HepG2 (cell line): ENCODE data around the gene STRN4. TPM values are rescaled to one million over a fixed set of nuclear protein-coding genes. Genes with fewer than 3 reads are reported as not detected.

Experiments
- ADNP ChIP-seq: sonication (generic); formaldehyde crosslinking; IDR thresholded peaks from 2 replicates; pipeline ENCODE4 v1.4.0; 2020; ENCODE audit warnings: missing genetic modification reagents
- ATF1 ChIP-seq: IDR thresholded peaks from 2 replicates; pipeline ENCODE4 v1.6.1; 2016; ENCODE audit warnings: mild to moderate bottlenecking, control low read depth
- ATM ChIP-seq: fragments of 450-650 bp; IDR thresholded peaks from 2 replicates; pipeline ENCODE4 v1.7.1; 2017; ENCODE audit warnings: mild to moderate bottlenecking, borderline replicate concordance
- GABPB1 ChIP-seq: IDR thresholded peaks from 2 replicates; pipeline ENCODE4 v1.6.1; 2016; ENCODE audit warnings: mild to moderate bottlenecking, missing genetic modification reagents, moderate library complexity, missing compliant biosample characterization
- HDAC2 ChIP-seq: sonication (generic); formaldehyde crosslinking; IDR thresholded peaks from 2 replicates; pipeline ENCODE4 v1.4.0; 2020; ENCODE audit warnings: missing genetic modification reagents
- KAT7 ChIP-seq: IDR thresholded peaks from 2 replicates; pipeline ENCODE4 v1.6.1; 2018; ENCODE audit warnings: borderline replicate concordance, missing compliant biosample characterization
- KLF16 ChIP-seq, 2 experiments: sonication (generic) in 1 of 2; formaldehyde crosslinking in 1 of 2; IDR thresholded peaks; 2 replicates each; pipeline versions ENCODE4 v1.6.1 to v1.8.0; 2016 to 2023; ENCODE audit warnings: missing genetic modification reagents in 2 of 2, missing compliant biosample characterization in 1 of 2
- MAZ ChIP-seq, 2 experiments: sonication (generic) in 1 of 2; formaldehyde crosslinking in 1 of 2; IDR thresholded peaks; 2 replicates each; pipeline versions ENCODE4 v1.5.0 to v1.6.1; 2012 to 2020; ENCODE audit warnings: low read depth in 2 of 2, mild to moderate bottlenecking in 2 of 2, borderline replicate concordance in 1 of 2, improper control_type of control experiment in 1 of 2, low read length in 1 of 2, missing genetic modification reagents in 1 of 2, moderate library complexity in 1 of 2
- NFE2 ChIP-seq: sonication (generic); formaldehyde crosslinking; IDR thresholded peaks from 2 replicates; pipeline ENCODE4 v1.4.0; 2020; ENCODE audit warnings: missing genetic modification reagents
- NONO ChIP-seq, 2 experiments: fragments of 450-650 bp in 1 of 2; sonication (generic) in 1 of 2; formaldehyde crosslinking in 1 of 2; IDR thresholded peaks in 1 of 2; conservative IDR thresholded peaks in 1 of 2; 2 replicates each; pipeline versions ENCODE4 v1.6.1 to v1.8.0; 2017 to 2022; ENCODE audit warnings: mild to moderate bottlenecking in 1 of 2, missing genetic modification reagents in 1 of 2, moderate library complexity in 1 of 2
- POLR2AphosphoS5 ChIP-seq: IDR thresholded peaks from 2 replicates; pipeline ENCODE4 v1.6.1; 2012; ENCODE audit warnings: low read depth, low read length
- TEAD3 ChIP-seq: optimal IDR thresholded peaks from 2 replicates; pipeline ENCODE3; 2016; ENCODE audit warnings: borderline replicate concordance
- THAP11 ChIP-seq: IDR thresholded peaks from 2 replicates; pipeline ENCODE4 v1.6.1; 2016; ENCODE audit warnings: missing biosample characterization, missing genetic modification reagents
- XBP1 ChIP-seq: sonication (generic); formaldehyde crosslinking; IDR thresholded peaks from 2 replicates; pipeline ENCODE4 v1.5.0; 2020; ENCODE audit warnings: missing genetic modification reagents
- ZMYM3 ChIP-seq: sonication (generic); formaldehyde crosslinking; IDR thresholded peaks from 2 replicates; pipeline ENCODE4 v1.5.1; 2020; ENCODE audit warnings: mild to moderate bottlenecking, missing genetic modification reagents
- ZNF256 ChIP-seq: sonication (generic); formaldehyde crosslinking; conservative IDR thresholded peaks from 2 replicates; pipeline ENCODE4 v1.4.0; 2020; ENCODE audit warnings: missing genetic modification reagents
- ZNF546 ChIP-seq: sonication (generic); formaldehyde crosslinking; conservative IDR thresholded peaks from 2 replicates; pipeline ENCODE4 v1.8.1; 2023; ENCODE audit warnings: mild to moderate bottlenecking, missing genetic modification reagents
- polyA plus RNA-seq, 8 experiments: library from polyadenylated mRNA; depleted of rRNA in 3 of 8; stranded (reverse) in 7 of 8; unstranded in 1 of 8; fragments of >200 nt; fragmentation: Illumina TruSeq in 4 of 8; extraction: Trizol in 4 of 8; gene quantifications; 2 replicates each; pipeline versions ENCODE4 v1.2.1 to v1.2.3, GENCODE V29; 2011 to 2016; ENCODE audit warnings: low read depth in 4 of 8, missing spikeins in 1 of 8, mixed read lengths in 1 of 8; ENCODE audit not compliant: insufficient read depth in 1 of 8
- total RNA-seq, 5 experiments: library from RNA; depleted of rRNA; stranded (reverse); fragments of >200 nt; fragmentation: Illumina TruSeq; extraction: Trizol; gene quantifications; 2 replicates each; pipeline ENCODE4 v1.2.3, GENCODE V29; 2016; ENCODE audit warnings: low read depth in 1 of 5
- TF ChIP-seq, protein P1 (sequence below): sonication (generic); formaldehyde crosslinking; IDR thresholded peaks from 2 replicates; pipeline ENCODE4 v1.4.0; 2020; ENCODE audit warnings: mild to moderate bottlenecking, missing genetic modification reagents
- TF ChIP-seq, protein P2 (sequence below), 2 experiments: sonication (generic) in 1 of 2; formaldehyde crosslinking in 1 of 2; IDR thresholded peaks; 2 replicates each; pipeline versions ENCODE4 v1.4.0 to v1.6.1; 2018 to 2020; ENCODE audit warnings: missing genetic modification reagents in 2 of 2, borderline replicate concordance in 1 of 2, low read depth in 1 of 2, mild to moderate bottlenecking in 1 of 2, missing biosample characterization in 1 of 2
- TF ChIP-seq, protein P3 (sequence below): IDR thresholded peaks from 2 replicates; pipeline ENCODE4 v1.6.1; 2012; ENCODE audit warnings: inconsistent platforms
- TF ChIP-seq, protein P4 (sequence below): sonication (generic); IDR thresholded peaks from 2 replicates; pipeline ENCODE4 v1.6.1; 2016; ENCODE audit warnings: low read depth, borderline replicate concordance
- TF ChIP-seq, protein P5 (sequence below): sonication (generic); formaldehyde crosslinking; IDR thresholded peaks from 2 replicates; pipeline ENCODE4 v1.4.0; 2020; ENCODE audit warnings: missing genetic modification reagents

The STRN4 gene
- total and polyA plus RNA-seq, 2 of the 13 experiments (the other 11 are each of a cell fraction or from before 2014, with no cell fraction given): 43.1 to 57.3 TPM

DNA sequence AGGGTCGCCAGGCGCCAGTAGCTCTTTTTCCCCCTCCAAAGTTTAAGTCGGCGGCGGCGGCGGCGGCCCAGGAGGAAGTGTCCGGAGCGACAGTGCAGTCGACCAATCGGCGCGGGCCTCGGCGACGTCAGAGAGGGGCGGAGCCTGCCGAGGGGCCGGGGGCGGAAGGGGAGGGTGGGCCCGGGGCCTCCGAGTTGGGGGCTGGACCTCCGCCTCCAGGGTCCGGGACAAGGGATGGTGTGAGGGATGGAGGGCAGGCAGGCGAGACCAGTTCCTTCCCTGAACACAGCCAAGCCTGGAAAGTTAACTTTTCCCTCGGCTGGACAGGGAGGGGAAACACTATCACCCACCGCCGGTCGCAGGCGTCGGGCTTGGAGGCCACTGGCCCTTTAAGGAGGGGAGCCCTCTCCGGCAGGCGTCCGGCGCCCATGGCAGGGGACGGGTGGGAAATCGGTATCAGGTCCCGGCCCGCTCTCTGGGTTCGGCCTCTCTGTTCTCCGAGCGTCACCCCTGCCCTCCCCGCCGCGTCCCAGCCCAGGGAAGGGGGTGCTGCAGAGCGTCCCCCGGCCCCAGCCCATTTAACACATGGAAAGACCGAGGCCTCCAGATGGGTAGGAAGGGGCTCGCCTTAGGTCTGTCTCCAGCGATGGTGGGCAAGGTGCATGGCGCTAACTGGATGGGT lies 29.1 kb downstream of the STRN4 start, which contains the start of gene PRKD2 (continued):
- TF ChIP-seq, protein P1, sequence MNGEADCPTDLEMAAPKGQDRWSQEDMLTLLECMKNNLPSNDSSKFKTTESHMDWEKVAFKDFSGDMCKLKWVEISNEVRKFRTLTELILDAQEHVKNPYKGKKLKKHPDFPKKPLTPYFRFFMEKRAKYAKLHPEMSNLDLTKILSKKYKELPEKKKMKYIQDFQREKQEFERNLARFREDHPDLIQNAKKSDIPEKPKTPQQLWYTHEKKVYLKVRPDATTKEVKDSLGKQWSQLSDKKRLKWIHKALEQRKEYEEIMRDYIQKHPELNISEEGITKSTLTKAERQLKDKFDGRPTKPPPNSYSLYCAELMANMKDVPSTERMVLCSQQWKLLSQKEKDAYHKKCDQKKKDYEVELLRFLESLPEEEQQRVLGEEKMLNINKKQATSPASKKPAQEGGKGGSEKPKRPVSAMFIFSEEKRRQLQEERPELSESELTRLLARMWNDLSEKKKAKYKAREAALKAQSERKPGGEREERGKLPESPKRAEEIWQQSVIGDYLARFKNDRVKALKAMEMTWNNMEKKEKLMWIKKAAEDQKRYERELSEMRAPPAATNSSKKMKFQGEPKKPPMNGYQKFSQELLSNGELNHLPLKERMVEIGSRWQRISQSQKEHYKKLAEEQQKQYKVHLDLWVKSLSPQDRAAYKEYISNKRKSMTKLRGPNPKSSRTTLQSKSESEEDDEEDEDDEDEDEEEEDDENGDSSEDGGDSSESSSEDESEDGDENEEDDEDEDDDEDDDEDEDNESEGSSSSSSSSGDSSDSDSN (CRISPR knock-in tag): 0 out of 2 replicates have a peak, but pooled peaks have one; percentile 25
- TF ChIP-seq ADNP: peak; percentile 42; the same call in 1 of the 2 replicates
- no peak for TF ChIP-seq MAZ (IDR thresholded peaks at IDR 0.05; ENCODE audit: borderline replicate concordance, low read depth, low read length)
- TF ChIP-seq MAZ (CRISPR knock-in tag; IDR thresholded peaks at IDR 0.05; ENCODE audit: low read depth): peak; percentile 74
- TF ChIP-seq ZNF256 (CRISPR knock-in tag): no peak
- no peak for TF ChIP-seq ZNF546 (CRISPR knock-in tag)
- TF ChIP-seq KLF16 (CRISPR knock-in tag; IDR thresholded peaks at IDR 0.05): peak in 1 of 2 experiments; percentile 33; a peak in 1 of 4 replicates
- peak; percentile 43 for TF ChIP-seq THAP11 (CRISPR knock-in tag)
- TF ChIP-seq KAT7: no peak
- TF ChIP-seq GABPB1 (CRISPR knock-in tag): peak; percentile 86
- TF ChIP-seq ATF1 (CRISPR knock-in tag): 0 out of 2 replicates have a peak, but pooled peaks have one; percentile 50
- TF ChIP-seq ATM: no peak
- TF ChIP-seq XBP1 (CRISPR knock-in tag): no peak
- TF ChIP-seq ZMYM3 (CRISPR knock-in tag): peak; percentile 82
- no peak for TF ChIP-seq NONO (IDR thresholded peaks at IDR 0.05)
- 0 out of 2 replicates have a peak, but pooled peaks have one; percentile 18 for TF ChIP-seq NONO (CRISPR knock-in tag; conservative IDR thresholded peaks at IDR 0.05)
- TF ChIP-seq POLR2AphosphoS5: peak; percentile 39; the same call in 1 of the 2 replicates
- peak; percentile 18 for TF ChIP-seq TEAD3 (CRISPR knock-in tag)
- TF ChIP-seq, protein P2, sequence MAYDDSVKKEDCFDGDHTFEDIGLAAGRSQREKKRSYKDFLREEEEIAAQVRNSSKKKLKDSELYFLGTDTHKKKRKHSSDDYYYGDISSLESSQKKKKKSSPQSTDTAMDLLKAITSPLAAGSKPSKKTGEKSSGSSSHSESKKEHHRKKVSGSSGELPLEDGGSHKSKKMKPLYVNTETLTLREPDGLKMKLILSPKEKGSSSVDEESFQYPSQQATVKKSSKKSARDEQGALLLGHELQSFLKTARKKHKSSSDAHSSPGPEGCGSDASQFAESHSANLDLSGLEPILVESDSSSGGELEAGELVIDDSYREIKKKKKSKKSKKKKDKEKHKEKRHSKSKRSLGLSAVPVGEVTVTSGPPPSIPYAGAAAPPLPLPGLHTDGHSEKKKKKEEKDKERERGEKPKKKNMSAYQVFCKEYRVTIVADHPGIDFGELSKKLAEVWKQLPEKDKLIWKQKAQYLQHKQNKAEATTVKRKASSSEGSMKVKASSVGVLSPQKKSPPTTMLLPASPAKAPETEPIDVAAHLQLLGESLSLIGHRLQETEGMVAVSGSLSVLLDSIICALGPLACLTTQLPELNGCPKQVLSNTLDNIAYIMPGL (CRISPR knock-in tag; IDR thresholded peaks at IDR 0.05; ENCODE audit: borderline replicate concordance in 1 of 2, low read depth in 1 of 2): peak in 1 of 2 experiments; percentile 27; a peak in 1 of 4 replicates
- TF ChIP-seq, protein P3, sequence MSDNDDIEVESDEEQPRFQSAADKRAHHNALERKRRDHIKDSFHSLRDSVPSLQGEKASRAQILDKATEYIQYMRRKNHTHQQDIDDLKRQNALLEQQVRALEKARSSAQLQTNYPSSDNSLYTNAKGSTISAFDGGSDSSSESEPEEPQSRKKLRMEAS: 0 out of 2 replicates have a peak, but pooled peaks have one; percentile 14
- TF ChIP-seq, protein P4, sequence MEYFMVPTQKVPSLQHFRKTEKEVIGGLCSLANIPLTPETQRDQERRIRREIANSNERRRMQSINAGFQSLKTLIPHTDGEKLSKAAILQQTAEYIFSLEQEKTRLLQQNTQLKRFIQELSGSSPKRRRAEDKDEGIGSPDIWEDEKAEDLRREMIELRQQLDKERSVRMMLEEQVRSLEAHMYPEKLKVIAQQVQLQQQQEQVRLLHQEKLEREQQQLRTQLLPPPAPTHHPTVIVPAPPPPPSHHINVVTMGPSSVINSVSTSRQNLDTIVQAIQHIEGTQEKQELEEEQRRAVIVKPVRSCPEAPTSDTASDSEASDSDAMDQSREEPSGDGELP: no peak
- 0 out of 2 replicates have a peak, but pooled peaks have one; percentile 19 for TF ChIP-seq HDAC2 (CRISPR knock-in tag)
- TF ChIP-seq, protein P5, sequence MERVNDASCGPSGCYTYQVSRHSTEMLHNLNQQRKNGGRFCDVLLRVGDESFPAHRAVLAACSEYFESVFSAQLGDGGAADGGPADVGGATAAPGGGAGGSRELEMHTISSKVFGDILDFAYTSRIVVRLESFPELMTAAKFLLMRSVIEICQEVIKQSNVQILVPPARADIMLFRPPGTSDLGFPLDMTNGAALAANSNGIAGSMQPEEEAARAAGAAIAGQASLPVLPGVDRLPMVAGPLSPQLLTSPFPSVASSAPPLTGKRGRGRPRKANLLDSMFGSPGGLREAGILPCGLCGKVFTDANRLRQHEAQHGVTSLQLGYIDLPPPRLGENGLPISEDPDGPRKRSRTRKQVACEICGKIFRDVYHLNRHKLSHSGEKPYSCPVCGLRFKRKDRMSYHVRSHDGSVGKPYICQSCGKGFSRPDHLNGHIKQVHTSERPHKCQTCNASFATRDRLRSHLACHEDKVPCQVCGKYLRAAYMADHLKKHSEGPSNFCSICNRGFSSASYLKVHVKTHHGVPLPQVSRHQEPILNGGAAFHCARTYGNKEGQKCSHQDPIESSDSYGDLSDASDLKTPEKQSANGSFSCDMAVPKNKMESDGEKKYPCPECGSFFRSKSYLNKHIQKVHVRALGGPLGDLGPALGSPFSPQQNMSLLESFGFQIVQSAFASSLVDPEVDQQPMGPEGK (CRISPR knock-in tag): peak; percentile 59; the same call in 1 of the 2 replicates
- TF ChIP-seq NFE2 (CRISPR knock-in tag): no peak
